HG02852 (cell line): ENCODE results near the gene RAB31.
A peak's percentile ranks its signal among the peaks of the same experiment; 100 is the strongest.

Experiments
- ATAC-seq: cut with Tn5 transposase; IDR thresholded peaks from one replicate; pipeline ENCODE4 v1.9.1; 2021; ENCODE audit warnings: mild to moderate bottlenecking, moderate library complexity; ENCODE audit not compliant: unreplicated experiment

Gene RAB31

GRCh38 chr18:9690418-9691188 is 17.5 kb upstream of the RAB31 start:
- no peak for ATAC-seq

DNA sequence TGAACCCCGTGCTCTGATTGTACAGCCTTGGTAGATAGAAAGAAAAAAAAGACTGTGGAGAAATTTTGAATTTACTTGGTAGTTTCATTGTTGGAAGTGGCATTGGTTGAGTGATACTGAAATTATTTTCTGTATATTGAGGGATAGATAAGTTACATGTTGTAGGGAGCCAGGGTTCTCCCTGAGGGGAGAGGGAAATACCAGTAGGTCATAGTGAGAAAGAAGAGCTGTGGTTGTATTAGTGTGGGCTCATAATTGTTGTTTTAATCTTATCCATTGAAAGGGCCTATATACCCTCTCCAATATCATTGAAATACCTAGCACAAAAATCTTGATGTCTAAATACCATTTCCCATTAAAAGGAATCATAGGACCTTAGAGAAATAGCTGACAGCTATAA is 16.9 kb upstream of the RAB31 start:
- peak; percentile 57 for ATAC-seq

DNA sequence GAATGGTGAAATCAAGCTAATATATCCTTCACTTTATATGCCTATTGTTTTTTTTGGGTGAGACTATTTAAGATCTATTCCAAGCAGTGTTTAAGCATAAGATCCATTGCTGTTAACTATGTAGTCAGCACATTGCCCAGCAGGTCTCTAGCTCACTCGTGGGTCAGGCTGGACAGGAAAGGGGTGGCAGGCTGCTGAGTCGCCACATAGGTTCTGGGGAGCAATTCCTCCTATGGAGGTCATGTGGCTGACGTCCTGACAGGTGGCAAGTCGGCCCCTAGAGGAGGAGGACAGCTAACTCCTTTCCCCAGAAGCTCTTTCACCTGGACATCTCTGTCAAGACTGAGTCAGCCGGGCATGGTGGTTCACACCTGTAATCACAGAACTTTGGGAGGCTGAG is 13.9 kb upstream of the RAB31 start:
- ATAC-seq = no peak

DNA sequence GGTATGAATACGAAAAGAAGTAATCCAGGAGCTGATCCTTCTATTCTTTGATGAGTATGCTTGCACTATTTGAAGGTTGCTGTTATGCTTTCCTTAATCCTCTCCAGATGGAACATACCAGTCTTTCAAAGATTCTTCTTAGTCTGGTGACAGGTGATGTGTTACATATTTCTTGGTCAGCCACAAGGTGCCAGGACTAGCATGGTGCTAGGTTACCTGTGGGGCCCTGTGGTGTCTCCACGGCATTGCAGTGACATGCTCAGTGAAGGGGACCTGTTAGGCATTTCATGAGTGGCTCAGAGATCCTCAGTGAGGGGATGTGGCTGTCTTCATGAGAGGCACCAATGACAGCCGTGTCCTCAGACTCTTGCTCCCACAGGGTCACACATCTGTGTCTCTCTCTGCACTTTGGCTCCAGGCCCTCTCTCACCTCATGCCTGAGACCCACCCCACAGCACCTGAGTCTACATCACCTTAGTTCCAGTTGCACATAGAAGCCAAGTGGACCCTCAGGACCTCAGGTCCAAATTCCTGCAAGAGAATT is 13.1 kb upstream of the RAB31 start:
- ATAC-seq = no peak

DNA sequence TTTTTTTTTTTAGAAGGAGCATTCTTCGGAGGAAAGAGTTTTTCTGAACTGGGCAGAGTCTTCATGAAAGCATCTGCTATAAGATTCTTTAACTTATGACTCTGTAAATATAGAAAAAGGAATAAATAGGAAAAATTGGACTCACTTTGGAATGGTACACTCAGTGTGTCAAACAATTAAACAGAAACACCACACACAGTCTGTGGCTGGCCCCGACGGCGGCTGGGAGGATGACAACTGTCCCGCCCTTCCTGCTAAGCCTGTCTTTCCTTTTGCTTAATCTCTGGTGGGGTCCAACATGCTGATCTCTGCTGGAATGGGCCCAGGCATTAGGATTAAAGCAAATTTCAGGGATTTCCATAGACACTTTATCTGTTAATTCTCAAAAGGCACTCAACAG is 12.5 kb upstream of the RAB31 start:
- ATAC-seq = no peak

- ATAC-seq = no peak
These were observed 12.0 kb upstream of the RAB31 start for GRCh38 chr18:9696112-9696511.

DNA sequence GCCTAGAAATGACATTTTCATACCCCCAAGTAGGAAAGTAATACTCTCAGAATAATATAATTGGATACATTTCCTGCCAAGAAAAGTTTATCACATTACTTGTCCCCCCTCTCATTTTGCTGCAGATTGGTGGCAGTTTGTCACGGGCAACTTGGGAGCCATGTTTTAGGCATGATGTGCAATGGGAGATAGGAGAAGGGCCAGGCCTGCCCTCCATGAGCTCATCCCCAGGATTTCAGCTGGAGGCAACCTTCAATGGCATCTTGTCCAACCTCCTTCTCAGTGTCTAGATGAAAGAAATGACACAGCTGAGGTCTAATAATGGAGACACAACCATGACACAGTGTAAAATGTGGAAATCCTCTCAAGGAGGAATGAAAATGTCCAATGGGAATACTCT is 11.4 kb upstream of the RAB31 start:
- ATAC-seq = no peak

DNA sequence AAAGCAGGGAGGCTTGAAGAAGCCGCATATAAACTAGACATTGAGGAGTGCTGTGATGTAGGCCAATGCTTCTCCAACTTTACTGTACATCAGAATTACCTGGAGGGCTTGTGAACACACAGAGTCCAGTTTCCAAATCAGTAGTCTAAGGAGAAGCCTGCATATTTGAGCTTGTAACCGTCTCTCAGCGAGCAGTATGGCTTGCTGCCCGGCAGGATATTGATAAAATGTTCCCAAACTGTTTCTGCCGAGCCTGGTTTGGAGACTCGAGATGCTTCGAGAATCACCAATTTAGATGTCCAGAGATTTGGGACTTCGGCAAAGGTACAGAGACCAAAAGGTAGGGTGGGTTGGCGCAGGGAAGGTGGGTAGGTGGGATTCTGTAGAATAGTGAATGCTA is 11.0 kb upstream of the RAB31 start:
- ATAC-seq = no peak

DNA sequence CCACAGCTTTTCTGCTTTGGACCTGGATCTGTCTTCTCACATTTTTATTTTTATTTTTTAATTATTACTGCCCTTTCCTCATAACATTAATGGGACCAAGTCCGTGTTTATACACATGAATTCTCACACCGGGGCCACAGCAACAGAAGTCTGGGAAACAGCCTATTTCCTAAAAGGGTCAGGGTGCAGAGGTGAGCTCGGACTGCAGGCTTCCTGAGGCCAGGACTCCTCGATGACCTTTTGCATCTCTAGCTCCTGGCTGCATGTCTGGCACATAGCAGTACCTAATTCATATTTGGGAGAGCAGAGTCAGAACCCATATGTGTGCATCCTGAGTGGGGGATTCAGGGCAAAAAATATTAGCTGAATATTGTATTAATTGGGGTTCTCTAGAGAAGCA is 9.6 kb upstream of the RAB31 start:
- no peak for ATAC-seq

DNA sequence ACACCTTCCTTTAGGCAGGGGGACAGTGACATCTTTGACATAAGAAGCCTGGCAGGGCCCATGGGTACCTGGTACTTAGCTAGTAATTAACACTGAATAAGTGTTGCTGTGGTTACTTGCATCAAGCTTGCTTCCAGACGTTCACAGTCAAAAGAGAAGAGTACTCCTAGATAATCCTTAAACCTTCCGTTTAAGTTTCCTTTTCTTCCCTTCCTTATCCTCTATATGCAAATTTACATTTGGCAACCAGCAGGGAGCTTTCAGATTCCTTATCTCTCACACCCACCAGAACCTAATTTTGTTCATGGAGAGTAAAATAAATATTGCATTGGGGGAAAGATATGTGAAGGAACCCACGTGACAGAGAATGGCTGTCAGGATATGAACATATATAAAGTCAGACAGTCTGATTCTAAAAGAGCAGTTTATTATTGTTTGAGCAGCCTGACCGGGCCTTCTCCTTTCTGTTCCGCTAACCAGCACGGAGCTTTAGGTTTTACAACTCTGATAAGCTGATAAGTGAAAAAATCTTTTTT is 7.8 kb upstream of the RAB31 start:
- ATAC-seq = no peak

DNA sequence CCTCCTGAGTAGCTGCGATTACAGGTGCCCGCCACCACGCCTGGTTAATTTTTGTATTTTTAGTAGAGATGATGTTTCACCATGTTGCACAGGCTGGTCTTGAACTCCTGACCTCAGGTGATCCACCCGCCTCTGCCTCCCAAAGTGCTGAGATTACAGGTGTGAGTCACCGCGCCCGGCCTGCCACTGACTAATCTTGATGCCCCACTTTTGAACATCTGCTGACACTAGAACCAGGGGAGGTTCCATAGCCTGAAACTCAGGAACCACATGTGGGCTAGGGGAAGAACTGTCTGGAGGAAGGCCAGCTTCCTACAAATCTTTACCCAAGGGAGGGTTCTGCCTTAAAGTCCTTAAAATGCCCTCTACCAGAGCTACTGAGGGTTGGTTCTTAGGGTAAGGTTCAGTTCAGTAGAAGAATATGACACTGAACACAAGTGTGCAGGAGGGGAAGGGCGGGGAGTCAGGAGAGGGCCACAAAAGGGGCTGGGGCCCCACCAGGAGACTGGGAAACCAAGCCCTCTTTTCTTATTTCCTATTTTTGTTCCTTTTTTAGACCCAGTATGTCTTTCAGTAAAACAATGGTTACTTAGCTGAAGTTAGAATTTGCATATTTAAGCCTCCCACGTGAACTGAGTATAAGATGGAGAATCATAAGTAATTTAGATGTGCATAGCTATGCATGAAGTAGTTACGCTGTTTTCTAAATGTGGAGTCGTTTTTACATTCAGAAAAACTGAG is 6.3 kb upstream of the RAB31 start:
- ATAC-seq = no peak

GRCh38 chr18:9704233-9705118 is 3.6 kb upstream of the RAB31 start:
- no peak for ATAC-seq

DNA sequence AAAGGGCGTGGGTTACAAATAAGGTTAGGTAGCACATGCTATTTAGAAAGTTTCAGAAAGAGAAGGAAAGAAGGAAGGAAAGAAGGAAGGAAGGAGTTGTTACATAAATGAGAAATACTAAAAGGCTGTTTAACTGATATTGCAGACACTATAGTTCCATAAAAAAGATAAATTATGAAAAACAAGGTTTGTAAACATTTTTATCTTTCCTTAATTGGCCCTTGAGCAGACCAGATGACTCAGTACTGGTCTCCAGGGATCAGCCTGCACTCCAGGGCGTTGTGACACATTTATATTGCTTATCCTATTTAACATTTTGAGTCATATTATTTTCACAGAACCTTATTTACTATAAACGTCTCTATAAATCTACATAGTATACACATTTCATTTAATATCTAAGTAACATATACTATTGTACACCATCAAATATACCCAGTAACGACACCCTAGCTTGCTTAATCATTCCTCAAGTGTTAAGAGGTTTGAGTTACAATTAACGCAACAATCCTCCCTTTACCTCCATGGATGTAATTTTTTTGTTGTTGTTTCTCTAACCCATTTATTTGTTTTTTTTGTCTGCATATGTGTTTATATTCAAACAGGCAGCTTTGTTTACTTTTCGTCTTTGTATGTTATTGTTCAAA is 2.8 kb upstream of the RAB31 start:
- no peak for ATAC-seq

GRCh38 chr18:9706081-9706935 is 1.8 kb upstream of the RAB31 start:
- ATAC-seq = no peak

- no peak for ATAC-seq
These were observed 582 bp upstream of the RAB31 start for GRCh38 chr18:9707381-9708056.

DNA sequence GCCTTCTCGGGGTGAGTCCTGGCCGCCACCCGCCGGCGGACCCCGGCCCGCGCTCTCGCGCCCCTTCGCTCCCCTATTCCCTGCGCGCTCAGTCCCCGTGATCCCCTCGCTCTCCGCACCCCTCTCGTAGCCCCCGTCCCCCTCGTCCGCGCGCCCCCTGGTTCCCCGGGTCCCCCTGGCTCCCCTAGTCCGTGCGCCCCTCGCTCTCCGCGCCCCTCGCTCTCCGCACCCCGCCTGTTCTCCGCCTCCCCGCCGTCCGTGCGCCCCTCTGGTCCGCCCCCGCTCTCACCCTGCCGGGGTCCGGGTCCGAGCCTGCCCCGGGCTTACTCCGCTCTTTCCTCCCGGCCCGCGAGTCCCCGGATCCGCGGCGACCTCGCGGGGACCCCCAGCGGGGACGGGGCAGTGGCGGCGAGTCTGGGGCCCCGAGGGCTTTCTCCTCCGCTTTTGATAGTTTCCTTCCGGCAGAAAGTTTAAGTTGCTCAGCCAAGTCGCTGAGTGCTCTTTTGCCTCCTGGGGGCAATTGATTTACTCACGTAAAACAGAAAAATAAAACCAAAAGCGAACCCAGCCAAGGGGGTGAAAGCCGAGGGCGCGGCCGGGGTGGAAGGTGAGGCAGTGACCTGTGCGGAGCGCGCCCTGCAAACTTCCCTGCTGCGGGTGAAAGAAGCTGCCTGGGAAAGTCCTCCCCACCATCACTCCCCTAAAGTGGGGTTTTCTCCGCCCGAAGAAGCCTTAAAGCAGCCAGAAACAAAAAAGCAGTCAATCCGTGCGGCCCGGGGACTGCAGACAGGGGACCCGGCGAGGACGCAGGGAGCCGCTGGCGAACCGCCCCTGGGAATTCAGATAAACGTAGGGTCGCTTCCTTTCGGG is 568 bp downstream of the RAB31 start:
- ATAC-seq = no peak

GRCh38 chr18:9709304-9709877 is 1.3 kb downstream of the RAB31 start:
- ATAC-seq = no peak

DNA sequence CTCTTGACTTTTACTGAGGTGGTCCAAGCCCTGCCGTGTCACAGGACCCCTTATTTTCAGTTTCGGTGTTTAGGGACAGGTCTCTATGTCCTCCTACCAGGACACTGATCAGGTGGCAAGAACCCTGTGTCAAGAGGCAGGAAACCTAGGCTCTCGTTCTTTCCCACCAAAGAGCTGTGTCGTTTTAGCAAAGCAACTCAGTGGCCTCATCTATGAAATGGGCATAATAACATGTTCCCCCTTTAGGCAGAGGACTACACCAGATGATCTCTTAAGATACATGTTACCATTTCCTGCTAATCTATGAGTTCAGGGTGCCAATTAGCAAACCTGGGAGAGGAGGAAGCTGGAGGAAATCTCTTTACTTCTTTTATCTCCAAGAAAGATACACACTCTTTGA is 1.9 kb downstream of the RAB31 start:
- no peak for ATAC-seq
